HG02970 (cell line): Measurements from ENCODE around the gene DERL3.

Experiments
- ATAC-seq: cut with Tn5 transposase; IDR thresholded peaks from one replicate; pipeline ENCODE4 v1.9.1; 2021; ENCODE audit warnings: mild to moderate bottlenecking, moderate library complexity, moderate number of reproducible peaks; ENCODE audit not compliant: unreplicated experiment, low FRiP score

Gene DERL3

GRCh38 chr22:23833017-23833751, 5.6 kb downstream of the DERL3 start:
- no peak for ATAC-seq

DNA sequence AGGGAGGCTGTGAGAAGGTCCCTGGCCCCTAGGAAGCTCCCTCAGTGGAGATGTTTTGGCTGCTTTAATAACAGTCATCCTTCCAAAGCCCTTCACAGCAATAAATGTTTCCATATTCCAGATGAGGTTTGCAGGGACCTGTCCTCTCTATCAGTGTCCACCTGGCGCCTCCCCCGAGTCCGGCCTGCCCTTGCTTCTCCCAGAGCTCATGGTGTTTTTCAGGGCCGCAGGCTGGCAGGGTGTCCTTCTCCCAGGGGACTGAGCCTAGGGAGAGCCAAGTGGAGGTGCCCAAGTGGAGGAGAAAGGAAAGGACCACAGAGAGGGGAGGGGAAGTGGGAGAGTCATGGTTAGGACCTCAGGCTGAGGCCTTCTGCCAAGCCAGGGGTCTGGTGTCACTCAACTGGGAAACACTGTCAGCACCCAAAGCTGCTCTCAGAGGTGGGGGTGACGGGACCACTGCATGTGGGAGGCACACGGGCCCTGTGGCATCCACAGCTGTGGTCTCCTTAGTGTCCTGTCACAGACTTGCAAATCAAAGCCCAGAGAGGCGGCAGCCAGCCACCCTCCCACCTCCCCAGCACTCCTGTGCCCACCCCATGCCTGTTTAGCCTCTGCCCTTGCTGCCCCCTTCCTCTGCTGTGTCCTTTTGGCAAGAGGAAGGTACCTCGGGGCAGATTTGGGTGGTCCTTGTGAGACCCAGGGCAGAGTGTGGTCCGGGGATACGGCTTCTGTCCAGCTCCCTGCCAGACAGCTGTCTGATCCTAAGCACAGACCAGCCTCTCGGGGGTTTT, 6.4 kb downstream of the DERL3 start:
- no peak for ATAC-seq

DNA sequence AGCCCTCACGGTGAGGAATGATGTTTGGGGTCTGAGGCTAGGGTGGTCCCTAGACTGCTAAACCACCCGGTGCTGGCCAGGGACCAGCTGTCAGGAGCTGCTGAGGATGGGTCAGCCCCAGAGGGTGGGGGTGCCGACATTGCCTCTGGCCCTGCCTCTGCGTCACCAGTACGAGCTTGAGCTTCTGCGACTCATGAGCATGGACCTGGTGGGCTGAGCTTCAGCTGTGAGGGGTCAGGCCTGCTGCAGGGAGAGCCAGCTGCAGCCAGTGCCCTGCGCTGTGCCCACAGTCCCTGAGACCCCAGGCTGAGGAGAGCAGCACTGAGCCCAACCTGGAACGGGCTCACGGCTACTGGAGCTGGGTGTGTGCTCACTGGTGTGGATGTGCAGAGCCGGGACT, 7.0 kb downstream of the DERL3 start:
- no peak for ATAC-seq

GRCh38 chr22:23831261-23831660, 7.5 kb downstream of the DERL3 start:
- ATAC-seq = no peak

GRCh38 chr22:23829845-23830372, 8.9 kb downstream of the DERL3 start:
- no peak for ATAC-seq

- ATAC-seq = no peak
Observed at GRCh38 chr22:23828800-23829680, 9.8 kb downstream of the DERL3 start.

DNA sequence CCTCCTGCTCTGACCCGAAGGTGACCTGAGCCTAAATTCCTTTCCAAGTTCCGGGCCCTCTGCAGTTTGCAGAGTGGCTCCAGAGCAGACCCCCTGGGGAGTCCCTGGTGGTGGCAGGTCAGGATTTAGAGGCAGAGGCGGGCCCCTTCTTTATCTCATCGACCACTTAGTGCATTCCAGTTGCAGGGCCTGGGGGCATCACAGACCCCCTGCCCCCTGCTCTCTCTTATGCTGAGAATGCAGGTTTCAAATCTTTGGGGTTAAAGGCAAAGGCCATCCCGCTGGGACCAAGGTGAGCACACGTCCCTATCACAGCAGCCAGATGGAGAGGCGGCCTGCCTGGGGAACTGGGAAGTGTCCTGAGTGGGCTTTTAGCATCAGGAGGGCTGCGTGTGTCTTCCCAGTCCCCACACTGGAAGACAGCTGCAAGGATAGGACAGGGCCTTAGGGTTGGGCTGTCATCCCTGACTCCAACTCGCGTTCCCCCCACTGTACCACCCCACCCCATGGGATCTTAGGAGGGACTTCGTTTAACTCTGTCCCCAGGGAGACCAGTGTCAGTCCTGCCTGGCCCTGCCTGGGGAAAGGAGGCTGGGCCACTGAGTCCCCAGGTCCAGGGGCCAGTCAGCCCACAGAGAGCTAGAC, 11.3 kb downstream of the DERL3 start:
- no peak for ATAC-seq

DNA sequence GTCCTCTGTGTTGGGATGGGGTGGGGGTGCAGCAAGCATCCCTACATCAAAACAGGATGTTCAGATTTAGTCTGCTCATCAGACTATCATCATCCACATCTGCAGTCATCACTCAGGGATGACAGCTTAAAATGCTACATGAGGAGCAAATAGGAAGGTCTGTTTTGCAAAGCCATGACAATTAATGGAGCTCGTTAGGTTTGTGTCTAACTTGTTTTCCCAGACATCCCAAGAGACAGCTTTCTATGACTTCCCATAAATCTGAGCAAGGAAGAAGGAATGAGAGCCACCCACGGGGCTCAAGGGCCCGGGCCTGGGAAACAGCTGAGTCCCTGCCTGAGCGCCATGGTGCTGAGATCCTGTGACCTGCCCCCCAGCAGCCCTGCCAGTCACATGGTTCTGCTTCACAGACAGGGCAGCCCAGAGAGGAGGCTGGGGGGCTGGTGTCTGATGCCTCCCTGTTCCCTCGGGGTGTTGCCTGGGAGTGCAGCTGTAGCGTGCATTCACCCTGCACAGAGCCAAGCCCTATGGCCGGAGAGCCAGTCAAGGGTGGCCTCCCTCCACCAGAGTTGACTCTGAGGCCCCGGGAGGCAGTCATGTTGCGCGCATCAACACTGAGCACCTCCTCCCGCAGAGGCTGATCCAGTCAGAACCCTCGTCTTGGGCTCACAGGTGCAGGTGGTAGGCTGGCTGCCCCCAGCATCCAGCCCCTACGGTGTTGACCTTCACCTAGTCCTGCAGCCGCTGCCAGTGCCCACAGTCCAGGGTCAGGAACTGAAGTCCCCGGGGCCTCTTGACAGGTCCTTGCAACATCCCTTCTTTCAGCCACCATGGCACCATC, 12.1 kb downstream of the DERL3 start:
- ATAC-seq = no peak

GRCh38 chr22:23825246-23825905, 13.4 kb downstream of the DERL3 start:
- ATAC-seq = no peak

GRCh38 chr22:23824476-23825245, 14.1 kb downstream of the DERL3 start:
- no peak for ATAC-seq

GRCh38 chr22:23823331-23823791, 15.4 kb downstream of the DERL3 start:
- ATAC-seq = no peak

DNA sequence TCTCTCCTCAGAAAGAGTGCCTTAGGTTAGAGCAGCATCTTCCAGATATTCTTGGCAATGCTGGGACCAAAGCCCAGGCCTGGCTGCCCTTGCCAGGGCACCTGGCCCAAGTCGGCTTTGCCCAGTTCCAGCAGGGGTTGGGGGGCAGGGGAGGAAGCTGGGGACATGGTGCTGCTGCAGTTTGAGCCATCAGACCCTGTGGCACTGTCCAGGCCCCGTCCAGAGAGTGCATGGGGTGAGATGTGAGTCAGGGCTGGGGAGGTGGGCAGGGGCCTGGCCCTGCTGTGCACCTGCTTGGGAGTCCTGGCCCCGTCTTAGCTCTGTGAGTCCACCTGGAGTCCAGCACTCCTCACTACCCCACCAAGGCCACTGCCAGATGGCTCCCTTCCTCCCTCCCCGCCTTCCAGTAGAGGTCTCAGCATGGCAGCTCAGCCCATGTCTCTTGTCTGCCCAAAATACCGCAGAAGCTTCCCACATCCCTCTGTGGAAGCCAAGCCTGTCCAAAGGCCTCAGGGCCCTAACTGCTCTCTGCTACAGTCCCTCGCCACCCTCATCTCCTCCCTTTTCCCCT, 16.6 kb downstream of the DERL3 start:
- no peak for ATAC-seq

GRCh38 chr22:23820748-23821211, 18.0 kb downstream of the DERL3 start:
- no peak for ATAC-seq

DNA sequence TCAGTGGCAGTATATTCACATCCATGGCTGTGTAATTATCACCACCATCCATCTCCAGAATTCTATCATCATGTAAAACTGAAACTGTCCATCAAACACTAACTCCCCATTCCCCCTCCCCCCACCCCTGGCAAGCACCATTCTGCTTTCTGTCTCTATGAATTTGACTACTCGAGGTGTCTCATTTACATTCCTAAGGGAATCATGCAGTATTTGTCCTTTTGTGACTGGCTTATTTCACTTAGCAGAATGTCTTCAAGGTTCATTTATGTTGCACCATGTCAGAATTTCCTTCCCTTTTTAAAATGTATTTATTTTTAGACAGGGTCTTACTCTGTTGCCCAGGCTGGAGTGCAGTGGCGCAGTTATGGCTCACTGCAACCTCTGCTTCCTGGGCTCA, 20.3 kb downstream of the DERL3 start:
- no peak for ATAC-seq

DNA sequence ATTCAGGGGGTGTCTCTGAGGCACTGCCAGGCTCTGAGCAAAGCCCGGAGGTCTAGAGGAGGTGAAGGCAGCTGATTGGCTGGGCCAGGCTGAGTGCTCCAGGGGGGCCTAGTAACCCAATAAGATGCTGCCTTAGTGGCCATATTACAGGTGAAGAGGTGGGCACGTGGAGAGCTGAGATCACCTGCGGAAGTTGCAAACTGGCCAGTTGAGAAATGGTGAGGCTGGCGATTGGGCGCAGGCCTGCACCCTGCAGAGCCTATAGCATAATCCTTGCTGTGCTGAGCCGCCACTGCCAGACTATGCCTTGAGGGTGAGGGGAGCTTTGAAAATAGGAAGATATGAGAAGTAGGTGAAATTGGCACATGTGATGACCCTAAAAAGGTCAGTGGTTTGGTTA, 21.7 kb downstream of the DERL3 start:
- ATAC-seq = no peak

GRCh38 chr22:23816156-23816976, 22.4 kb downstream of the DERL3 start:
- no peak for ATAC-seq
